HFF-Myc (cell line): ENCODE results near the gene ZFAND4.
"Not testable (repeated sequence)": the region's sequence is repeated elsewhere in the genome, so short reads cannot be mapped to it uniquely, and the experiment has no call there.

Experiments
- DNase-seq: peaks from one replicate; pipeline ENCODE4 v3.0.0-alpha.2; 2011; ENCODE audit warnings: low read depth; ENCODE audit errors: extremely low read depth
- H3K4me3 ChIP-seq: replicated peaks from 2 replicates; pipeline ENCODE4 v1.5.1; 2011; ENCODE audit warnings: low read depth, mild to moderate bottlenecking, control low read depth, low read length
- CTCF ChIP-seq: IDR thresholded peaks from 2 replicates; pipeline ENCODE4 v1.5.1; 2012; ENCODE audit warnings: mild to moderate bottlenecking, low read depth, low read length, control low read depth; ENCODE audit errors: missing control alignments

The ZFAND4 gene

GRCh38 chr10:45575966-45576597 lies 96.5 kb downstream of the ZFAND4 start:
- DNase-seq: no peak
- no peak overlapping the region for H3K4me3 ChIP-seq
- no peak for TF ChIP-seq CTCF

GRCh38 chr10:45575032-45575761 lies 97.4 kb downstream of the ZFAND4 start:
- not testable (repeated sequence) for H3K4me3 ChIP-seq, DNase-seq

- no peak overlapping the region for H3K4me3 ChIP-seq
- no peak for TF ChIP-seq CTCF
- DNase-seq: no peak
These were observed 103.1 kb downstream of the ZFAND4 start for GRCh38 chr10:45569471-45569870.

GRCh38 chr10:45566415-45566814 lies 106.2 kb downstream of the ZFAND4 start:
- no peak for TF ChIP-seq CTCF
- no peak overlapping the region for H3K4me3 ChIP-seq
- DNase-seq: no peak
